ENCODE measurements around the gene GHR. TPM values are rescaled to one million over a fixed set of nuclear protein-coding genes. Genes with fewer than 3 reads are reported as not detected.
"Not testable (repeated sequence)": the region's sequence is repeated elsewhere in the genome, so short reads cannot be mapped to it uniquely, and the experiment has no call there.

GHR gene
- total RNA-seq, 1 experiment from 2014 or later = 1.8 TPM

DNA sequence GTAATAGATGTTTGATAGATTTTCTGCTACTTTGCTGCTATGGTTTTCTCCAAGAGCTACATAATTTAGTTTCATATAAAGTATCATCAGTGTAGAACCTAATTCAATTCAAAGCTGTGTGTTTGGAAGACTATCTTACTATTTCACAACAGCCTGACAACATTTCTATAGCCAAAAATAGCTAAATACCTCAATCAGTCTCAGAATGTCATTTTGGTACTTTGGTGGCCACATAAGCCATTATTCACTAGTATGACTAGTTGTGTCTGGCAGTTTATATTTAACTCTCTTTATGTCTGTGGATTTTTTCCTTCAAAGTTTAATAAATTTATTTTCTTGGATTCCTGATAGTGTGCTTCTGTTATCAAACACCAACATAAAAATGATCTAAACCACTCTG is 298.2 kb downstream of the GHR start:
- CTCF ChIA-PET = no interaction called here
- no peaks in the 10 kb centered on the region for H3K9me3 Mint-ChIP-seq (ENCODE audit: unreplicated experiment)
- no peak overlapping the region for H3K4me3 Mint-ChIP-seq (ENCODE audit: unreplicated experiment)
- no peaks in the 10 kb centered on the region for H3K36me3 Mint-ChIP-seq (ENCODE audit: insufficient read depth, unreplicated experiment)
- BruUV-seq (replicated peaks) = no TSS peak
- POLR2A ChIA-PET = no interaction called here
- H3K27ac Mint-ChIP-seq (ENCODE audit: low read depth, unreplicated experiment) = no peak overlapping the region
- no peaks in the 10 kb centered on the region for H3K27me3 Mint-ChIP-seq (ENCODE audit: insufficient read depth, unreplicated experiment)
- intact Hi-C loops (cut with micrococcal nuclease) = no loop called here
- TF ChIP-seq, protein P1, sequence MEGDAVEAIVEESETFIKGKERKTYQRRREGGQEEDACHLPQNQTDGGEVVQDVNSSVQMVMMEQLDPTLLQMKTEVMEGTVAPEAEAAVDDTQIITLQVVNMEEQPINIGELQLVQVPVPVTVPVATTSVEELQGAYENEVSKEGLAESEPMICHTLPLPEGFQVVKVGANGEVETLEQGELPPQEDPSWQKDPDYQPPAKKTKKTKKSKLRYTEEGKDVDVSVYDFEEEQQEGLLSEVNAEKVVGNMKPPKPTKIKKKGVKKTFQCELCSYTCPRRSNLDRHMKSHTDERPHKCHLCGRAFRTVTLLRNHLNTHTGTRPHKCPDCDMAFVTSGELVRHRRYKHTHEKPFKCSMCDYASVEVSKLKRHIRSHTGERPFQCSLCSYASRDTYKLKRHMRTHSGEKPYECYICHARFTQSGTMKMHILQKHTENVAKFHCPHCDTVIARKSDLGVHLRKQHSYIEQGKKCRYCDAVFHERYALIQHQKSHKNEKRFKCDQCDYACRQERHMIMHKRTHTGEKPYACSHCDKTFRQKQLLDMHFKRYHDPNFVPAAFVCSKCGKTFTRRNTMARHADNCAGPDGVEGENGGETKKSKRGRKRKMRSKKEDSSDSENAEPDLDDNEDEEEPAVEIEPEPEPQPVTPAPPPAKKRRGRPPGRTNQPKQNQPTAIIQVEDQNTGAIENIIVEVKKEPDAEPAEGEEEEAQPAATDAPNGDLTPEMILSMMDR (IDR thresholded peaks at IDR 0.05; ENCODE audit: unreplicated experiment) = no peak
- peaks cover 4% of the 10 kb centered on the region for H3K4me1 Mint-ChIP-seq (ENCODE audit: insufficient read depth, unreplicated experiment)
- no peak for DNase-seq (ENCODE audit: unreplicated experiment)

DNA sequence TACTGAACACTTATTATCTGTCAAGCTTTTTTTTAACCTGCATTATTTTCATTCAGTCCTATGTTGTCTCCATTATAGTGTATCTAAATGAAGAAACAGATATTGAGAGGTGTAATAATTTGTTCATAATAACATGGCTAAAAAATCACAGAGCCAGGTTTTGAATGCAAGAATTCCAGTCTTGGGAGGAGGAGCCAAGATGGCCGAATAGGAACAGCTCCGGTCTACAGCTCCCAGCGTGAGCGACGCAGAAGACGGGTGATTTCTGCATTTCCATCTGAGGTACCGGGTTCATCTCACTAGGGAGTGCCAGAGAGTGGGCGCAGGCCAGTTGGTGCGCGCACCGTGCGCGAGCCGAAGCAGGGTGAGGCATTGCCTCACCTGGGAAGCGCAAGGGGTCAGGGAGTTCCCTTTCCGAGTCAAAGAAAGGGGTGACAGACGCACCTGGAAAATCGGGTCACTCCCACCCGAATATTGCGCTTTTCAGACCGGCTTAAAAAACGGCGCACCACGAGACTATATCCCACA is 311.4 kb downstream of the GHR start:
- H3K4me1 Mint-ChIP-seq (ENCODE audit: insufficient read depth, unreplicated experiment); POLR2A ChIA-PET; H3K4me3 Mint-ChIP-seq (ENCODE audit: unreplicated experiment); H3K27me3 Mint-ChIP-seq (ENCODE audit: insufficient read depth, unreplicated experiment); DNase-seq (ENCODE audit: unreplicated experiment); H3K27ac Mint-ChIP-seq (ENCODE audit: low read depth, unreplicated experiment); H3K9me3 Mint-ChIP-seq (ENCODE audit: unreplicated experiment); H3K36me3 Mint-ChIP-seq (ENCODE audit: insufficient read depth, unreplicated experiment); BruUV-seq (replicated peaks); intact Hi-C loops (cut with micrococcal nuclease): not testable (repeated sequence)
- CTCF ChIA-PET = interaction anchor here (0.5 kb wide), 1 partner anchor 758 kb away, joined by 3 read pairs; no protein-coding TSS in a partner anchor

DNA sequence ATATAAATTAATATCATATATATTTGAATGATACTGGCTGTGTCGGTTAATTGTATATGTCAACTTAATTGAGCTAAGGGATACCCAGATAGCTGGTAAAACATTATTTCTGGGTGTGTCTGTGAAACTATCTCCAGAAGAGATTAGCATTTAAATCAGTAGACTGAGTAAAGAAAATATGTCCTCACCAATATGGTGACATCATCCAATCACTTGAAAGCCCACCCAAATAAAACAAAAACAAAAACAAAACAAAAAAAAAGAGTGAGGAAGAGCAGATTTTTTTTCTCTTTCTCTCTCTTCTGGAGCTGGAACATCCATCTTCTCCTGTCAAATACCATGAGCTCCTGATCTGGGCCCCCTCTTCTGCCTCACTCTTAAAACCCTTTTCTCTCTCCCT is 317.7 kb downstream of the GHR start:
- peak overlapping the region; percentile 17 for H3K27ac Mint-ChIP-seq (ENCODE audit: low read depth, unreplicated experiment)
- intact Hi-C loops (cut with micrococcal nuclease) = no loop called here
- H3K27me3 Mint-ChIP-seq (ENCODE audit: insufficient read depth, unreplicated experiment) = no peaks in the 10 kb centered on the region
- DNase-seq (ENCODE audit: unreplicated experiment) = no peak
- peaks cover 7% of the 10 kb centered on the region for H3K9me3 Mint-ChIP-seq (ENCODE audit: unreplicated experiment)
- ChIA-PET POLR2A (interaction anchor here (0.6 to 1.0 kb wide), 2 partner anchors 32 to 90 kb away, joined by 3 to 4 read pairs; no protein-coding TSS in a partner anchor), CTCF (interaction anchor here (0.6 kb wide), 2 partner anchors 148 to 258 kb away, joined by 4 to 5 read pairs; no protein-coding TSS in a partner anchor)
- BruUV-seq (replicated peaks) = no TSS peak
- no peaks in the 10 kb centered on the region for H3K4me1 Mint-ChIP-seq (ENCODE audit: insufficient read depth, unreplicated experiment)
- H3K36me3 Mint-ChIP-seq (ENCODE audit: insufficient read depth, unreplicated experiment) = no peaks in the 10 kb centered on the region
- TF ChIP-seq, protein P1 (IDR thresholded peaks at IDR 0.05; ENCODE audit: unreplicated experiment) = no peak
- H3K4me3 Mint-ChIP-seq (ENCODE audit: unreplicated experiment) = no peak overlapping the region

DNA sequence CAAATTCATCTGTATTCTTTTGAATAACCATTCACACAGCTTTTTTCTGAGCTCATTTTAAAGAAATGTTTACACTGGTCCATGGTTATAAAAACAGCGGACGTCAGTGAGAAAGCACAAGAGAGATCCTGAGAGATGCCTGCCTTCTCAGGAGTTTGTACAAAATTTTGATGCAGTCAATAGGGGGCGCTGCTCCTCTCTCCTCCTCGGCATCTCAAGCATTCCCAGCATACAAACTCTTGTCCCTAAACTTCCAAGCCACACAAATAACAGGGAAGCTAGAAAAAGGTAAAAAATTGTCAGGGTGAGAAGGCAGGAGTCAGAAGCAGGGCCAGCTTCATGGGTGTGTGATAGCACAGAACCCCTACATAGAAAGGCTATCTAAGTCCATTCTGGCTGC is 322.2 kb downstream of the GHR start:
- DNase-seq (ENCODE audit: unreplicated experiment) = peak; percentile 22
- H3K27ac Mint-ChIP-seq (ENCODE audit: low read depth, unreplicated experiment) = no peak overlapping the region
- TF ChIP-seq, protein P1 (IDR thresholded peaks at IDR 0.05; ENCODE audit: unreplicated experiment) = peak; percentile 34
- intact Hi-C loops (cut with micrococcal nuclease) = no loop called here
- peaks cover 5% of the 10 kb centered on the region for H3K4me1 Mint-ChIP-seq (ENCODE audit: insufficient read depth, unreplicated experiment)
- H3K9me3 Mint-ChIP-seq (ENCODE audit: unreplicated experiment) = peaks cover 7% of the 10 kb centered on the region
- ChIA-PET POLR2A (interaction anchor here (1.0 to 1.1 kb wide), 2 partner anchors 27 to 65 kb away, joined by 3 read pairs; no protein-coding TSS in a partner anchor), CTCF (interaction anchor here (0.6 to 1.3 kb wide), 6 partner anchors 11 to 889 kb away, joined by 3 to 5 read pairs (median 4); partner anchors contain the start of gene CCDC152)
- H3K36me3 Mint-ChIP-seq (ENCODE audit: insufficient read depth, unreplicated experiment) = no peaks in the 10 kb centered on the region
- no TSS peak for BruUV-seq (replicated peaks)
- H3K4me3 Mint-ChIP-seq (ENCODE audit: unreplicated experiment) = no peak overlapping the region
- H3K27me3 Mint-ChIP-seq (ENCODE audit: insufficient read depth, unreplicated experiment) = no peaks in the 10 kb centered on the region

All from MCF 10A (cell line).